Endodermal cell (in vitro differentiated cells): ENCODE data around the gene BMP2K. TPM values are rescaled to one million over a fixed set of nuclear protein-coding genes. Genes with fewer than 3 reads are reported as not detected.

Source experiments
- DNase-seq: peaks from one replicate; pipeline ENCODE4 v3.0.0-alpha.2; 2017
- H3K27ac ChIP-seq: 2 replicates; pipeline ENCODE4 v1.5.1; 2013; ENCODE audit warnings: mild to moderate bottlenecking, low read depth, low read length, moderate library complexity
- H3K27me3 ChIP-seq: 2 replicates; pipeline ENCODE4 v1.6.1; 2013; ENCODE audit warnings: mild to moderate bottlenecking, low read length, moderate library complexity; ENCODE audit not compliant: insufficient read depth, control insufficient read depth, poor library complexity, severe bottlenecking
- H3K36me3 ChIP-seq: 2 replicates; pipeline ENCODE4 v1.7.0; 2013; ENCODE audit warnings: mild to moderate bottlenecking, low read length, moderate library complexity; ENCODE audit not compliant: control insufficient read depth, insufficient read depth
- H3K4me1 ChIP-seq: one replicate; pipeline ENCODE4 v1.7.0; 2013; ENCODE audit warnings: low read length; ENCODE audit not compliant: control insufficient read depth, insufficient read depth
- H3K4me3 ChIP-seq: 2 replicates; pipeline ENCODE4 v1.5.1; 2013; ENCODE audit warnings: mild to moderate bottlenecking, low read length, moderate library complexity
- H3K9ac ChIP-seq: 2 replicates; pipeline ENCODE4 v1.6.1; 2013; ENCODE audit warnings: mild to moderate bottlenecking, low read length, moderate library complexity; ENCODE audit not compliant: poor library complexity, severe bottlenecking; ENCODE audit errors: extremely low read depth
- H3K9me3 ChIP-seq: 2 replicates; pipeline ENCODE4 v1.6.1; 2013; ENCODE audit warnings: mild to moderate bottlenecking, low read length, moderate library complexity; ENCODE audit not compliant: control insufficient read depth
- H3K27ac Mint-ChIP-seq: 2 replicates; pipeline ENCODE4 v1.8.0; 2020; ENCODE audit warnings: mixed read lengths
- H3K27me3 Mint-ChIP-seq: 2 replicates; pipeline ENCODE4 v1.8.0; 2021; ENCODE audit warnings: mild to moderate bottlenecking, mixed read lengths; ENCODE audit not compliant: insufficient read depth
- H3K36me3 Mint-ChIP-seq: 2 replicates; pipeline ENCODE4 v1.8.0; 2020; ENCODE audit warnings: low read depth, mixed read lengths
- H3K4me1 Mint-ChIP-seq: 2 replicates; pipeline ENCODE4 v1.8.0; 2020; ENCODE audit warnings: mixed read lengths
- H3K4me3 Mint-ChIP-seq: 2 replicates; pipeline ENCODE4 v1.8.0; 2020; ENCODE audit warnings: mild to moderate bottlenecking, moderate library complexity, mixed read lengths
- H3K9me3 Mint-ChIP-seq: 2 replicates; pipeline ENCODE4 v1.8.0; 2020; ENCODE audit warnings: mild to moderate bottlenecking, mixed read lengths
- CTCF ChIP-seq: fragments of 200-600 bp; sonication (generic); conservative IDR thresholded peaks from 2 replicates; pipeline ENCODE4 v1.5.0; 2021; ENCODE audit warnings: antibody characterized with exemption, mild to moderate bottlenecking
- WGBS, 2 experiments: methylation state at CpG; one replicate each; pipeline versions ENCODE4 v1.1.5 to v1.1.7; 2013; ENCODE audit warnings: missing lambda C conversion rate in 2 of 2, mixed read lengths in 1 of 2; ENCODE audit not compliant: insufficient coverage in 1 of 2, insufficient read length in 1 of 2; 5-methylcytosine and 5-hydroxymethylcytosine counted together
- total RNA-seq, 2 donors: library from RNA; stranded (reverse); fragmentation: NEBNext Ultra II Directional in 1 of 2; extraction: Animal tissue kit (Norgen Biotek cat#: 25700) in 1 of 2; gene quantifications; 2 replicates in 1 of 2; 3 replicates in 1 of 2; pipeline ENCODE4 v1.2.1, GENCODE V29; 2021

Gene BMP2K
- total RNA-seq, 2 donors from 2014 or later = 39.4 to 49.1 TPM

GRCh38 chr4:78846258-78846657, 70.1 kb downstream of the BMP2K start:
- no peak for TF ChIP-seq CTCF
- Mint-ChIP-seq H3K27me3 (no peaks in the 10 kb centered on the region), H3K27ac (no peak overlapping the region), H3K4me3 (no peak overlapping the region), H3K36me3 (peaks cover 11% of the 10 kb centered on the region), H3K4me1 (no peaks in the 10 kb centered on the region), H3K9me3 (no peaks in the 10 kb centered on the region)
- no peak for DNase-seq
- Histone ChIP-seq H3K36me3 (peaks cover 17% of the 10 kb centered on the region), H3K4me1 (no peaks in the 10 kb centered on the region), H3K27ac (no peak overlapping the region), H3K9me3 (no peaks in the 10 kb centered on the region), H3K9ac (no peak overlapping the region), H3K27me3 (no peaks in the 10 kb centered on the region), H3K4me3 (no peak overlapping the region)

- Histone ChIP-seq H3K27ac (no peak overlapping the region), H3K4me3 (no peak overlapping the region), H3K36me3 (peaks cover 32% of the 10 kb centered on the region), H3K9ac (no peak overlapping the region), H3K9me3 (no peaks in the 10 kb centered on the region), H3K27me3 (no peaks in the 10 kb centered on the region), H3K4me1 (no peaks in the 10 kb centered on the region)
- Mint-ChIP-seq H3K27me3 (no peaks in the 10 kb centered on the region), H3K4me3 (no peak overlapping the region), H3K4me1 (peaks cover 2% of the 10 kb centered on the region), H3K9me3 (no peaks in the 10 kb centered on the region), H3K27ac (no peak overlapping the region), H3K36me3 (peaks cover 26% of the 10 kb centered on the region)
- 91 to 92% methylated on average over 1 of the region's 2 CpGs for WGBS, 2 experiments
- TF ChIP-seq CTCF = no peak
- no peak for DNase-seq
These were observed 86.2 kb downstream of the BMP2K start for GRCh38 chr4:78862314-78862737.

DNA sequence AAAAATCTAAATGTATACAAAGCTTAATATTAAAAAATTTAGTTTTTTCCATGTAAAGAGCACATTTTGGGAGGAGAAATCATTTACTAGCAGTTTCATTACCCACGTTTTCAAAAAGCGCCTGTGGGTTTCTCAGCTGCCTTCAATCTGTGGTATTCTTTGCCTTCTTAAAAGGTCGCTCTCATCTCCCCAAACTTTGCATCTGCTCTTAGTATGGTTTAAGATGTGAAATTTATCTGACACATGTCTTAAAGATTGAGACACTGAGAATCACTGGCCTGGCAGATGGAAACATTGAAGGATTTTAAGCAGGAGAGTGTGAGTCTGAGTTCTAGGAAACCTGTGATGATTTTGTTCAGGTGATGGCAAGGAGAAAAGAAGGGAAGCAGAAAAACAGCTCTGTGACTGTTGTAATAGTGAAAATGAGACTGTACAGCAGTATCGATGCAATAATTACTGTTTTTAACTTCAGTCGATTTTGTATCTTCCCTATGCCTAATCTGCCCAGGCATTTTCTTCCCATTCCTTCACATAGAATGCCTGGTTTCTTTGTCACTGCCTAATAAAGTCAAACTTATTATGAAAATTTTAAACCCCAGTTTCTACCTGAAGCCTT, 87.2 kb downstream of the BMP2K start:
- TF ChIP-seq CTCF = no peak

More for the DNA sequence above, 87.2 kb downstream of the BMP2K start:
- Histone ChIP-seq H3K9me3 (no peaks in the 10 kb centered on the region), H3K4me3 (no peak overlapping the region), H3K27ac (no peak overlapping the region), H3K27me3 (no peaks in the 10 kb centered on the region), H3K9ac (no peak overlapping the region), H3K36me3 (peaks cover 36% of the 10 kb centered on the region), H3K4me1 (no peaks in the 10 kb centered on the region)
- no peak overlapping the region for H3K4me3 Mint-ChIP-seq
- peaks cover 2% of the 10 kb centered on the region for H3K4me1 Mint-ChIP-seq
- no peaks in the 10 kb centered on the region for H3K9me3 Mint-ChIP-seq
- no peak for DNase-seq
- H3K27me3 Mint-ChIP-seq = no peaks in the 10 kb centered on the region
- 80 to 89% methylated on average over 3 to 5 of the region's 5 CpGs for WGBS, 2 experiments
- no peak overlapping the region for H3K27ac Mint-ChIP-seq
- peaks cover 34% of the 10 kb centered on the region for H3K36me3 Mint-ChIP-seq
